HepG2 (cell line): ENCODE data around the gene CATSPERE. TPM values are rescaled to one million over a fixed set of nuclear protein-coding genes. Genes with fewer than 3 reads are reported as not detected.

Experiments used
- MXD4 ChIP-seq: IDR thresholded peaks from 2 replicates; pipeline ENCODE4 v1.6.1; 2016; ENCODE audit warnings: mild to moderate bottlenecking, missing biosample characterization, missing genetic modification reagents
- NONO ChIP-seq, 2 experiments: fragments of 450-650 bp in 1 of 2; sonication (generic) in 1 of 2; formaldehyde crosslinking in 1 of 2; IDR thresholded peaks in 1 of 2; conservative IDR thresholded peaks in 1 of 2; 2 replicates each; pipeline versions ENCODE4 v1.6.1 to v1.8.0; 2017 to 2022; ENCODE audit warnings: mild to moderate bottlenecking in 1 of 2, missing genetic modification reagents in 1 of 2, moderate library complexity in 1 of 2
- RXRB ChIP-seq: IDR thresholded peaks from 2 replicates; pipeline ENCODE4 v1.6.1; 2016; ENCODE audit warnings: borderline replicate concordance, missing genetic modification reagents, missing compliant biosample characterization
- SOX5 ChIP-seq: IDR thresholded peaks from 2 replicates; pipeline ENCODE4 v1.6.1; 2016; ENCODE audit warnings: borderline replicate concordance
- ZNF207 ChIP-seq: fragments of 450-650 bp; IDR thresholded peaks from 2 replicates; pipeline ENCODE4 v1.6.1; 2016; ENCODE audit warnings: antibody characterized with exemption, borderline replicate concordance
- ZNF564 ChIP-seq: sonication (generic); formaldehyde crosslinking; IDR thresholded peaks from 2 replicates; pipeline ENCODE4 v1.8.1; 2023; ENCODE audit warnings: mild to moderate bottlenecking, missing genetic modification reagents
- ZNF598 ChIP-seq: sonication (generic); formaldehyde crosslinking; IDR thresholded peaks from 2 replicates; pipeline ENCODE4 v1.5.1; 2020; ENCODE audit warnings: mild to moderate bottlenecking, missing genetic modification reagents, borderline replicate concordance
- ZNF644 ChIP-seq: IDR thresholded peaks from 2 replicates; pipeline ENCODE4 v1.6.1; 2016; ENCODE audit warnings: low read depth
- ZNF660 ChIP-seq: sonication (generic); formaldehyde crosslinking; IDR thresholded peaks from 2 replicates; pipeline ENCODE4 v1.5.1; 2020; ENCODE audit warnings: mild to moderate bottlenecking, low read depth, missing genetic modification reagents, borderline replicate concordance
- polyA plus RNA-seq, 8 experiments: library from polyadenylated mRNA; depleted of rRNA in 3 of 8; stranded (reverse) in 7 of 8; unstranded in 1 of 8; fragments of >200 nt; fragmentation: Illumina TruSeq in 4 of 8; extraction: Trizol in 4 of 8; gene quantifications; 2 replicates each; pipeline versions ENCODE4 v1.2.1 to v1.2.3, GENCODE V29; 2011 to 2016; ENCODE audit warnings: low read depth in 4 of 8, missing spikeins in 1 of 8, mixed read lengths in 1 of 8; ENCODE audit not compliant: insufficient read depth in 1 of 8
- total RNA-seq, 5 experiments: library from RNA; depleted of rRNA; stranded (reverse); fragments of >200 nt; fragmentation: Illumina TruSeq; extraction: Trizol; gene quantifications; 2 replicates each; pipeline ENCODE4 v1.2.3, GENCODE V29; 2016; ENCODE audit warnings: low read depth in 1 of 5
- TF ChIP-seq, protein P1 (sequence below): IDR thresholded peaks from 2 replicates; pipeline ENCODE4 v1.6.1; 2016; ENCODE audit warnings: low read depth, control low read depth
- TF ChIP-seq, protein P2 (sequence below): sonication (generic); formaldehyde crosslinking; IDR thresholded peaks from 2 replicates; pipeline ENCODE4 v1.5.0; 2020; ENCODE audit warnings: mild to moderate bottlenecking, missing genetic modification reagents, borderline replicate concordance
- TF ChIP-seq, protein P3 (sequence below): sonication (generic); formaldehyde crosslinking; IDR thresholded peaks from 2 replicates; pipeline ENCODE4 v1.8.0; 2022; ENCODE audit warnings: mild to moderate bottlenecking, missing genetic modification reagents

The CATSPERE gene
- total and polyA plus RNA-seq, 2 of the 13 experiments (the other 11 are each of a cell fraction or from before 2014, with no cell fraction given): 0.34 to 0.51 TPM

DNA sequence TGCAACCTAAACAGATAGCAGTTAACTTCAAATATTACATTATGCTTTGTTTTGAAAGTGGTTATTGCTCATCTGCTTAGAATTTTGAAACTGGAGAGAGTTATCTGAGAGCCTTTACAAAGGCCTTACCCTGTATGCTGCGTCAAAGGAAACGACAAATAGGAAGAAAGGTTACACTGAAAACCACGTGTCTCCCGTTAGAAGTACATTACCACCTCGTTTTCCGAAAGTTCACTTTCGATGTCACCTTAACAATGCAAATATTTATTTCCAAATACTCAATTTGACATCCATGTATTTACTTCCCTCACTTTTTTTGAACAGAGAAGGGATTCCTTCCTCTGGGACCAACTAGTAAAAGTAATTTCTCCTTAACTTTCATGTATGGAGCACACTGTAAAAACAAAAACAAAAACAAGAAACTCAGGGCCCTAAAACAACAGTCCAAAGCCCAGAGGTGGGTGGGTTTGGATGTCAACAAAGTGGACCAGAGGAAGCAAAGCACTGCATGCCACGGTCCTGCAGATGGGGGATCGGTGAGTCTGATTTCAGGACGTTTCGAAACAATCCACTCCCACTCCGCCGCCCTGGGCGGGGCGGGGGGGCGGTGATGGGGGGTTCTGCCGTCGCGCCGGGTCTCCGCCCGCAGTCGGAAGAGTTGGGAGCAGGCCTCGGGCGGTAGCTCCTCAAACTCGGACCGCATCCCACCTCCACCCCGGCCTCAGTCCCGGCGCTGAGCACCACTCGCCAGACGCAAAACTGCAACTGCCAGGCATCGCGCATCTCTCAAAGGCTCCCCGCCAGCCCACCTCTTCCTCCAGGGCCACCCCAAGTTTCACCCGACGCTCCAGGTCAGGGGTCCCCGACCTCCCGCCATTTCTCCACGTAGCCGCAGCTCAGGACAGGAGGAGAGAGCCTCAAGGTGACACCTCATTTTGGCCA is 10.2 kb upstream of the CATSPERE start (continued):
- TF ChIP-seq ZNF564 (no peak), ZNF660 (CRISPR knock-in tag) (no peak), ZNF644 (CRISPR knock-in tag) (no peak), ZNF207 (no peak), ZNF598 (CRISPR knock-in tag) (no peak), MXD4 (CRISPR knock-in tag) (peak; percentile 40; the same call in 1 of the 2 replicates), SOX5 (CRISPR knock-in tag) (no peak), RXRB (CRISPR knock-in tag) (no peak), NONO (IDR thresholded peaks at IDR 0.05) (no peak), NONO (CRISPR knock-in tag; conservative IDR thresholded peaks at IDR 0.05) (no peak)
- TF ChIP-seq, protein P1, sequence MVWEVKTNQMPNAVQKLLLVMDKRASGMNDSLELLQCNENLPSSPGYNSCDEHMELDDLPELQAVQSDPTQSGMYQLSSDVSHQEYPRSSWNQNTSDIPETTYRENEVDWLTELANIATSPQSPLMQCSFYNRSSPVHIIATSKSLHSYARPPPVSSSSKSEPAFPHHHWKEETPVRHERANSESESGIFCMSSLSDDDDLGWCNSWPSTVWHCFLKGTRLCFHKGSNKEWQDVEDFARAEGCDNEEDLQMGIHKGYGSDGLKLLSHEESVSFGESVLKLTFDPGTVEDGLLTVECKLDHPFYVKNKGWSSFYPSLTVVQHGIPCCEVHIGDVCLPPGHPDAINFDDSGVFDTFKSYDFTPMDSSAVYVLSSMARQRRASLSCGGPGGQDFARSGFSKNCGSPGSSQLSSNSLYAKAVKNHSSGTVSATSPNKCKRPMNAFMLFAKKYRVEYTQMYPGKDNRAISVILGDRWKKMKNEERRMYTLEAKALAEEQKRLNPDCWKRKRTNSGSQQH (CRISPR knock-in tag): 0 out of 2 replicates have a peak, but pooled peaks have one; percentile 38
- TF ChIP-seq, protein P2, sequence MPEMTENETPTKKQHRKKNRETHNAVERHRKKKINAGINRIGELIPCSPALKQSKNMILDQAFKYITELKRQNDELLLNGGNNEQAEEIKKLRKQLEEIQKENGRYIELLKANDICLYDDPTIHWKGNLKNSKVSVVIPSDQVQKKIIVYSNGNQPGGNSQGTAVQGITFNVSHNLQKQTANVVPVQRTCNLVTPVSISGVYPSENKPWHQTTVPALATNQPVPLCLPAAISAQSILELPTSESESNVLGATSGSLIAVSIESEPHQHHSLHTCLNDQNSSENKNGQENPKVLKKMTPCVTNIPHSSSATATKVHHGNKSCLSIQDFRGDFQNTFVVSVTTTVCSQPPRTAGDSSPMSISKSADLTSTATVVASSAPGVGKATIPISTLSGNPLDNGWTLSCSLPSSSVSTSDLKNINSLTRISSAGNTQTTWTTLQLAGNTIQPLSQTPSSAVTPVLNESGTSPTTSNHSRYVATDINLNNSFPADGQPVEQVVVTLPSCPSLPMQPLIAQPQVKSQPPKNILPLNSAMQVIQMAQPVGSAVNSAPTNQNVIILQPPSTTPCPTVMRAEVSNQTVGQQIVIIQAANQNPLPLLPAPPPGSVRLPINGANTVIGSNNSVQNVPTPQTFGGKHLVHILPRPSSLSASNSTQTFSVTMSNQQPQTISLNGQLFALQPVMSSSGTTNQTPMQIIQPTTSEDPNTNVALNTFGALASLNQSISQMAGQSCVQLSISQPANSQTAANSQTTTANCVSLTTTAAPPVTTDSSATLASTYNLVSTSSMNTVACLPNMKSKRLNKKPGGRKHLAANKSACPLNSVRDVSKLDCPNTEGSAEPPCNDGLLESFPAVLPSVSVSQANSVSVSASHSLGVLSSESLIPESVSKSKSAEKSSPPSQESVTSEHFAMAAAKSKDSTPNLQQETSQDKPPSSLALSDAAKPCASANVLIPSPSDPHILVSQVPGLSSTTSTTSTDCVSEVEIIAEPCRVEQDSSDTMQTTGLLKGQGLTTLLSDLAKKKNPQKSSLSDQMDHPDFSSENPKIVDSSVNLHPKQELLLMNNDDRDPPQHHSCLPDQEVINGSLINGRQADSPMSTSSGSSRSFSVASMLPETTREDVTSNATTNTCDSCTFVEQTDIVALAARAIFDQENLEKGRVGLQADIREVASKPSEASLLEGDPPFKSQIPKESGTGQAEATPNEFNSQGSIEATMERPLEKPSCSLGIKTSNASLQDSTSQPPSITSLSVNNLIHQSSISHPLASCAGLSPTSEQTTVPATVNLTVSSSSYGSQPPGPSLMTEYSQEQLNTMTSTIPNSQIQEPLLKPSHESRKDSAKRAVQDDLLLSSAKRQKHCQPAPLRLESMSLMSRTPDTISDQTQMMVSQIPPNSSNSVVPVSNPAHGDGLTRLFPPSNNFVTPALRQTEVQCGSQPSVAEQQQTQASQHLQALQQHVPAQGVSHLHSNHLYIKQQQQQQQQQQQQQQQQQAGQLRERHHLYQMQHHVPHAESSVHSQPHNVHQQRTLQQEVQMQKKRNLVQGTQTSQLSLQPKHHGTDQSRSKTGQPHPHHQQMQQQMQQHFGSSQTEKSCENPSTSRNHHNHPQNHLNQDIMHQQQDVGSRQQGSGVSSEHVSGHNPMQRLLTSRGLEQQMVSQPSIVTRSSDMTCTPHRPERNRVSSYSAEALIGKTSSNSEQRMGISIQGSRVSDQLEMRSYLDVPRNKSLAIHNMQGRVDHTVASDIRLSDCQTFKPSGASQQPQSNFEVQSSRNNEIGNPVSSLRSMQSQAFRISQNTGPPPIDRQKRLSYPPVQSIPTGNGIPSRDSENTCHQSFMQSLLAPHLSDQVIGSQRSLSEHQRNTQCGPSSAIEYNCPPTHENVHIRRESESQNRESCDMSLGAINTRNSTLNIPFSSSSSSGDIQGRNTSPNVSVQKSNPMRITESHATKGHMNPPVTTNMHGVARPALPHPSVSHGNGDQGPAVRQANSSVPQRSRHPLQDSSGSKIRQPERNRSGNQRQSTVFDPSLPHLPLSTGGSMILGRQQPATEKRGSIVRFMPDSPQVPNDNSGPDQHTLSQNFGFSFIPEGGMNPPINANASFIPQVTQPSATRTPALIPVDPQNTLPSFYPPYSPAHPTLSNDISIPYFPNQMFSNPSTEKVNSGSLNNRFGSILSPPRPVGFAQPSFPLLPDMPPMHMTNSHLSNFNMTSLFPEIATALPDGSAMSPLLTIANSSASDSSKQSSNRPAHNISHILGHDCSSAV (CRISPR knock-in tag): no peak
- TF ChIP-seq, protein P3, sequence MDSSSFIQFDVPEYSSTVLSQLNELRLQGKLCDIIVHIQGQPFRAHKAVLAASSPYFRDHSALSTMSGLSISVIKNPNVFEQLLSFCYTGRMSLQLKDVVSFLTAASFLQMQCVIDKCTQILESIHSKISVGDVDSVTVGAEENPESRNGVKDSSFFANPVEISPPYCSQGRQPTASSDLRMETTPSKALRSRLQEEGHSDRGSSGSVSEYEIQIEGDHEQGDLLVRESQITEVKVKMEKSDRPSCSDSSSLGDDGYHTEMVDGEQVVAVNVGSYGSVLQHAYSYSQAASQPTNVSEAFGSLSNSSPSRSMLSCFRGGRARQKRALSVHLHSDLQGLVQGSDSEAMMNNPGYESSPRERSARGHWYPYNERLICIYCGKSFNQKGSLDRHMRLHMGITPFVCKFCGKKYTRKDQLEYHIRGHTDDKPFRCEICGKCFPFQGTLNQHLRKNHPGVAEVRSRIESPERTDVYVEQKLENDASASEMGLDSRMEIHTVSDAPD (CRISPR knock-in tag): no peak
